NT2/D1 (cell line): Measurements from ENCODE around the gene BTG4.

ENCODE experiments used
- DNase-seq: peaks from one replicate; pipeline ENCODE4 v3.0.0-alpha.2; 2011; ENCODE audit warnings: low read depth, low spot score
- H3K27me3 ChIP-seq: 2 replicates; pipeline ENCODE4 v1.6.0; 2011; ENCODE audit warnings: mild to moderate bottlenecking; ENCODE audit not compliant: insufficient read length, insufficient read depth
- H3K36me3 ChIP-seq: 2 replicates; pipeline ENCODE4 v1.6.1; 2011; ENCODE audit warnings: mild to moderate bottlenecking, low read length, mixed read lengths; ENCODE audit not compliant: insufficient read depth, insufficient read length
- H3K4me1 ChIP-seq: 2 replicates; pipeline ENCODE4 v1.5.1; 2011; ENCODE audit not compliant: insufficient read depth, insufficient read length
- H3K4me3 ChIP-seq: 2 replicates; pipeline ENCODE4 v1.5.1; 2011; ENCODE audit warnings: low read depth; ENCODE audit not compliant: insufficient read length
- H3K9ac ChIP-seq: 2 replicates; pipeline ENCODE4 v1.6.0; 2011; ENCODE audit warnings: low read depth; ENCODE audit not compliant: insufficient read length
- H3K9me3 ChIP-seq: 2 replicates; pipeline ENCODE4 v1.5.1; 2011; ENCODE audit warnings: mild to moderate bottlenecking, low read length; ENCODE audit not compliant: insufficient read depth
- SUZ12 ChIP-seq: IDR thresholded peaks from 2 replicates; pipeline ENCODE4 v1.6.1; 2011; ENCODE audit not compliant: insufficient read length, insufficient read depth; ENCODE audit errors: extremely low read depth
- YY1 ChIP-seq: IDR thresholded peaks from 2 replicates; pipeline ENCODE4 v1.6.1; 2011; ENCODE audit not compliant: insufficient read length, insufficient read depth
- ZNF274 ChIP-seq: IDR thresholded peaks from 2 replicates; pipeline ENCODE4 v1.6.1; 2011; ENCODE audit warnings: mild to moderate bottlenecking, low read depth, low read length

The BTG4 gene

DNA sequence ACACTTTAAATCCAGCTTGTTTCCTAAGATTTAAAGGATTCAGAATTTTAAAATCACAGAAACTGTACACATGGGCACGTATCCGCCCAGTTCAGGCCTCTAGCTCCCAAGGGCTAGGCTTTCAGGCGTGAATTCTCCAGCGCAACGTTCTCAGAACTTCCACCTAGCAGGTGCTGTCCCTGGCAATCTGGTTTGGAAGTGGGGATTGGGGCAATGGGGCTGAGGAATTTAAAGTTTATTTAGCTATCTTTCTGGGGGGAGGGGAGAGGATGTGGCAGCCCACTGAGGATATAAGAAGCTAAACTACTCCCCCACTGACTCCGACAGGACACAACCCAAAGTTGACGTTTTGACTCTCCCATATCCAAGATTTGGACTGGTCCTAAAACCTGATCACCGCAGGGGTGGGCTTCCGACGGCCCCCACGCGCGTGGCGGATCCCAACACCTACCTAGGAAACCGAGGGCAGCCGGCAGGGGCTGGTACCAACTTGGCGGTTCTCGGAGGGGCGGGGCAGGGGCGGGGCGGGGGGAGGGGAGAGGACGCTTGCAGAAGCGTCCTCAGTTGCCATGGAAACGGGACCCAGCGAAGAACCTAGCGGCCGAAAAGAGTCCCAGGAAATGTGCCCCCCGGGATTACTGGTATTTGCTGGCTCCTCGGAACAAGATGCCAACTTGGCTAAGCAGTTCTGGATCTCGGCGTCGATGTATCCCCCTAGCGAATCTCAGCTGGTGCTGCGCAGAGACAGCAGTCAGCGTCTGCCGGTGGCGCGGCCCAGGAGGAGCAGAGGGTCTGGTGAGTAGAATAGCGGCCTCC, 2.2 kb upstream of the BTG4 start, which contains the start of gene HOATZ:
Gene HOATZ (plus strand): TSS at position 563 of the 816 bp plus-strand sequence. CDS start 7 bp downstream, at position 570.
- Histone ChIP-seq H3K9ac (peak within 1 kb of the TSS; percentile 4), H3K27me3 (peaks cover 44% of the 10 kb centered on the region), H3K36me3 (no peaks in the 10 kb centered on the region), H3K9me3 (no peaks in the 10 kb centered on the region), H3K4me3 (peak within 1 kb of the TSS; percentile 24), H3K4me1 (no peaks in the 10 kb centered on the region)
- DNase-seq = peak; percentile 38
- no peak for TF ChIP-seq YY1
- no peak for TF ChIP-seq ZNF274
- TF ChIP-seq SUZ12 = no peak

DNA sequence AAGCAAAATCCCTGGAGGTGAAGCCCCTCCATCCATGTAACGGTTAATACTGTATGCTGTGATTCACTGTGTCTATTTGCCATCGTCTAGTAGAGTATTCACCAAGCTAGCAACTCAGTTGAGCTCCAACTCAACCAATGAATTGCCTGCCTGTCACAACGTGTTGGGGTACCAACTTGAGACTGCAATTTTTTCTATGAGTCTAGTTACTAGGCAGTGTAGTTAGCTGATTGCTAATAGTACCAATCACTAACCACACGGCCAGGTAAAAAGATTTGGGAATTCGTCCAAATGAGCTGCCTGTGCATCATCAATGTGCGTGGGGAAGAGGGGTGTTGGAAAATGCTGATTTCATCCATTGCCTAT, 1.0 kb upstream of the BTG4 start:
- H3K4me3 ChIP-seq = peak overlapping the region; percentile 53
- DNase-seq = no peak
- TF ChIP-seq ZNF274 = no peak
- TF ChIP-seq SUZ12 = no peak
- TF ChIP-seq YY1 = no peak

DNA sequence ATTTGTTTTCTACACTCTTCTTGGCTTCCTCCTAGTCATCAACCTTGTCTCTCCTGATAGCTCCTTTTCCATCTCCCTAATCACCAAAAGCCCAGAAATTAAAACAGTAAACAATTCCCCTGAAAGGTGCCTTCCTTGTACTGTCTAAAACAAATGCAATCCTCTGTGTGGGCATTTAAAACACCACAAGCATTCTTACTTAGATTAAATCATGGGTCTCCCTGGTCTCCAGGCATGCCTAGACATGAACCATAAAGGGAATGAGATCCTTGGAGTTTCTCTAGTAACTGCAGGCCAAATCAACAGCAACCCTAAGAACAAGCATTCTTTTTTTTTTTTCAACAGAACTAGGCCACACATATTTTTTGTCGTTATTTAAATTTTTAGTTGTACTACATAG, 1.9 kb downstream of the BTG4 start:
- no peak for TF ChIP-seq YY1
- TF ChIP-seq SUZ12 = no peak
- Histone ChIP-seq H3K4me3 (no peak overlapping the region), H3K27me3 (peaks cover 30% of the 10 kb centered on the region), H3K9me3 (no peaks in the 10 kb centered on the region), H3K9ac (no peak overlapping the region), H3K36me3 (no peaks in the 10 kb centered on the region), H3K4me1 (no peaks in the 10 kb centered on the region)
- no peak for DNase-seq

More for the DNA sequence above, 1.0 kb upstream of the BTG4 start:
- Histone ChIP-seq H3K4me1 (no peaks in the 10 kb centered on the region), H3K36me3 (no peaks in the 10 kb centered on the region), H3K9ac (peak overlapping the region; percentile 74), H3K9me3 (no peaks in the 10 kb centered on the region), H3K27me3 (peaks cover 44% of the 10 kb centered on the region)

DNA sequence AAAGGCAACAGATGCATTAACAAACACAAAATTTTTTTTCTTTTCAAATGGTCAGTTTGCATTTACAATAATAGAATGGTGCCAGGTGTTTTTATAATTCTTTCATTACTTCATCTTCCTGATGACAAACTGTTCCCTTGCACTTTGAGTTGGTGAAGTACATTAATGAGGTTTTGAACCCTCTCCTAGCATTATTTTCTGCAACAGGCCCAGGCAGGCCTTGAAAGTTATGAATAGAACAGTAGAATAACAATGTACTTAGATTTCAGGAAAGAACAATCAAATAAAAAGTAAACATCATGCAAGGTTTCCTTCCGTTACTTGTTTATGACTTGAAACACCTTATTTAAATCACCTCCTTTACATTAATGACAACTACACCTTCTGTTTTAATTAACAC, 9.6 kb downstream of the BTG4 start:
- Histone ChIP-seq H3K27me3 (peaks cover 5% of the 10 kb centered on the region), H3K9ac (no peak overlapping the region), H3K4me3 (no peak overlapping the region), H3K36me3 (no peaks in the 10 kb centered on the region), H3K9me3 (no peaks in the 10 kb centered on the region), H3K4me1 (no peaks in the 10 kb centered on the region)
- TF ChIP-seq ZNF274 (no peak), SUZ12 (no peak), YY1 (no peak)
- DNase-seq = no peak

DNA sequence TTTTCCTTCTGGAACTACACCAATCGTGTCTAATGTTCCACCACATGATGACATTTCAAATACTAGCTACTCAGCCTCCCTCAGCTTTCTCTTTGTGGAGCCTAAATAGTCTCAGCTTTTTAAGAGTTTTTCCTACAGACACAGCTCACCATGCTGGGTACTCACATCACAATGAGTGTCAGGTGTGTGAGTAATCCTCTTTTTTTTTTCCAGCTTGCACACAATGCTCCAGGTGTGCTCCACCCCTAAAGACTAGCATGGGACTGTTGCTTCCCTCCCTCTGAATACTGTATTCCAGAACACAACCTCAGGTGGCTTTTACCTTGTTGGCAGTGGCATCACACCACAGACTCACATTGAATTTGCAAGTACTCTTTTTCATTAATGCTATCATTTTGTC, 11.7 kb downstream of the BTG4 start:
- H3K9ac ChIP-seq = no peak overlapping the region
- TF ChIP-seq ZNF274 = no peak
- no peak for TF ChIP-seq SUZ12
- no peak for TF ChIP-seq YY1
- H3K27me3 ChIP-seq = peaks cover 5% of the 10 kb centered on the region

DNA sequence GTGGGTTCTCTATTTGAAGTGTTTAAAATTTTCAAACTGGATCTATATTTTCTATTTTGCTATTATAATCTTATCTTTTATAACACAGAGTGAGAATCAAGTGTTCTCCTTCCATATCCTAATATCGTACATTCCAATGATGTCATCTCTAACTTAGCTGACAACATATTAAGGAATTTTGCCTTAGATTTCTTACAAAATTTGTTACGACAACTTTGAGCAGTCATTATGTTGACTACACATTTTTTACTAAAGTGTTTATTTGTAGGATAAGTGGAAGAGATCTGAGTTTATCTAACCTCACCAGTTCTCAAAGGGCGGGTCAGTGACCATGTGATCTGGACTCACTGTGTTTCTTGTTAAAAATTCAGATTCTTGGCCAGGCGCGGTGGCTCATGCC, 12.7 kb downstream of the BTG4 start:
- DNase-seq = no peak
- Histone ChIP-seq H3K9me3 (no peaks in the 10 kb centered on the region), H3K36me3 (no peaks in the 10 kb centered on the region), H3K4me3 (no peak overlapping the region), H3K9ac (no peak overlapping the region), H3K4me1 (no peaks in the 10 kb centered on the region), H3K27me3 (peaks cover 5% of the 10 kb centered on the region)
- no peak for TF ChIP-seq YY1
- no peak for TF ChIP-seq SUZ12
- no peak for TF ChIP-seq ZNF274

More for the DNA sequence above, 11.7 kb downstream of the BTG4 start:
- no peak overlapping the region for H3K4me3 ChIP-seq
- no peak for DNase-seq
- no peaks in the 10 kb centered on the region for H3K9me3 ChIP-seq
- no peaks in the 10 kb centered on the region for H3K36me3 ChIP-seq
- H3K4me1 ChIP-seq = no peaks in the 10 kb centered on the region

DNA sequence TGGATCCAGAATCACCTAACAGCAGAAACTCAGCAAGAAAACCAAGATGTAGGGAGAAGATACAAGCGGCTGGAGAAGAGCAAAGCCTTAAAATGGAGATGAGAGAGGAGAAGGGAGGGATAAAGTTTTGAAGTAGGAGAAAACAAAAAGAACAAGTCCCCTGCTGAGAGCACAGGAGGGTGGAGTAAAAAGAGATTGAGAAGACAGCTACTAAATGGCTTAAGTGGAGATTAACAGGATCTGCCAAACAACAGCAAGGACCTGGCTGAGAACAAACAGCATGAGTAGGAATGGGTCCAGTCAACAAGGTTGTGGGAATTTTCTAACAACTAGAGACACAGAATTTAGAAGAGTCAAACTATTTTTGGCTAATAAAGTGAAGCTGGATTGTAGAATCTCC, 18.1 kb downstream of the BTG4 start:
- Histone ChIP-seq H3K36me3 (no peaks in the 10 kb centered on the region), H3K4me3 (no peak overlapping the region), H3K27me3 (peaks cover 10% of the 10 kb centered on the region), H3K9ac (no peak overlapping the region), H3K4me1 (no peaks in the 10 kb centered on the region), H3K9me3 (no peaks in the 10 kb centered on the region)
- no peak for DNase-seq
- TF ChIP-seq ZNF274 (no peak), SUZ12 (no peak), YY1 (no peak)
